NB4 (cell line): ENCODE data around the gene LIPG.

Experiments
- DNase-seq: peaks from one replicate; pipeline ENCODE4 v3.0.0; 2010; ENCODE audit warnings: low read depth
- H3K4me3 ChIP-seq: one replicate; pipeline ENCODE4 v1.5.1; 2011; ENCODE audit warnings: mild to moderate bottlenecking, low read depth, low read length, moderate library complexity
- MYC ChIP-seq: IDR thresholded peaks from 2 replicates; pipeline ENCODE4 v1.6.1; 2011; ENCODE audit warnings: low read depth, low read length
- POLR2A ChIP-seq: IDR thresholded peaks from 2 replicates; pipeline ENCODE4 v1.6.1; 2011; ENCODE audit warnings: mild to moderate bottlenecking; ENCODE audit not compliant: insufficient read length; ENCODE audit errors: extremely low read depth
- TF ChIP-seq, protein P1 (sequence below): IDR thresholded peaks from 2 replicates; pipeline ENCODE4 v1.6.1; 2011; ENCODE audit warnings: low read depth, low read length
- TF ChIP-seq, protein P2 (sequence below): IDR thresholded peaks from one replicate; pipeline ENCODE4 v1.5.1; 2012; ENCODE audit warnings: low read depth, low read length

Gene LIPG

GRCh38 chr18:49544362-49544761 is 17.5 kb upstream of the LIPG start:
- no peak for TF ChIP-seq MYC
- no peak for TF ChIP-seq POLR2A
- TF ChIP-seq, protein P1, sequence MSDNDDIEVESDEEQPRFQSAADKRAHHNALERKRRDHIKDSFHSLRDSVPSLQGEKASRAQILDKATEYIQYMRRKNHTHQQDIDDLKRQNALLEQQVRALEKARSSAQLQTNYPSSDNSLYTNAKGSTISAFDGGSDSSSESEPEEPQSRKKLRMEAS, result no peak
- TF ChIP-seq, protein P2, sequence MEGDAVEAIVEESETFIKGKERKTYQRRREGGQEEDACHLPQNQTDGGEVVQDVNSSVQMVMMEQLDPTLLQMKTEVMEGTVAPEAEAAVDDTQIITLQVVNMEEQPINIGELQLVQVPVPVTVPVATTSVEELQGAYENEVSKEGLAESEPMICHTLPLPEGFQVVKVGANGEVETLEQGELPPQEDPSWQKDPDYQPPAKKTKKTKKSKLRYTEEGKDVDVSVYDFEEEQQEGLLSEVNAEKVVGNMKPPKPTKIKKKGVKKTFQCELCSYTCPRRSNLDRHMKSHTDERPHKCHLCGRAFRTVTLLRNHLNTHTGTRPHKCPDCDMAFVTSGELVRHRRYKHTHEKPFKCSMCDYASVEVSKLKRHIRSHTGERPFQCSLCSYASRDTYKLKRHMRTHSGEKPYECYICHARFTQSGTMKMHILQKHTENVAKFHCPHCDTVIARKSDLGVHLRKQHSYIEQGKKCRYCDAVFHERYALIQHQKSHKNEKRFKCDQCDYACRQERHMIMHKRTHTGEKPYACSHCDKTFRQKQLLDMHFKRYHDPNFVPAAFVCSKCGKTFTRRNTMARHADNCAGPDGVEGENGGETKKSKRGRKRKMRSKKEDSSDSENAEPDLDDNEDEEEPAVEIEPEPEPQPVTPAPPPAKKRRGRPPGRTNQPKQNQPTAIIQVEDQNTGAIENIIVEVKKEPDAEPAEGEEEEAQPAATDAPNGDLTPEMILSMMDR, result no peak
- no peak overlapping the region for H3K4me3 ChIP-seq
- DNase-seq, result no peak

DNA sequence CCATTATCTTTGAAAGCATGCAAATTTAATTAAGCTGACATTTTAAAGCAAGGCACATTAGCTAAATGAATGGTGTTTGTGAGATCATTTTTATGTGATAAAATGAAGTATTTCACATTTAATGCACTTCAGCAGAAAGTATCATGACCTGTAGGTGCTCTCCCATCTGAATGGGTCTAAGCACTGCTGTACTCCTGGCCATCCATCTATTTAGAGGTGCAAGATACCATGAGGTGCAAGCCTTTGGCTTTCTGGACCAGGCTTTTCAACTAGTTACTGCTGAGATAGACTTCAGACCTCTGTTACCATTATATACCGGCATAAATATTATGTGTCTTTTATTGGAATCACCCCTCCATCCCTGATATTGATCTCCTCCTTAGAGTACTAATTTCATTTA is 15.6 kb upstream of the LIPG start:
- TF ChIP-seq MYC (no peak), POLR2A (no peak)
- TF ChIP-seq, protein P1, result no peak
- TF ChIP-seq, protein P2, result no peak
- H3K4me3 ChIP-seq, result no peak overlapping the region
- DNase-seq, result no peak

DNA sequence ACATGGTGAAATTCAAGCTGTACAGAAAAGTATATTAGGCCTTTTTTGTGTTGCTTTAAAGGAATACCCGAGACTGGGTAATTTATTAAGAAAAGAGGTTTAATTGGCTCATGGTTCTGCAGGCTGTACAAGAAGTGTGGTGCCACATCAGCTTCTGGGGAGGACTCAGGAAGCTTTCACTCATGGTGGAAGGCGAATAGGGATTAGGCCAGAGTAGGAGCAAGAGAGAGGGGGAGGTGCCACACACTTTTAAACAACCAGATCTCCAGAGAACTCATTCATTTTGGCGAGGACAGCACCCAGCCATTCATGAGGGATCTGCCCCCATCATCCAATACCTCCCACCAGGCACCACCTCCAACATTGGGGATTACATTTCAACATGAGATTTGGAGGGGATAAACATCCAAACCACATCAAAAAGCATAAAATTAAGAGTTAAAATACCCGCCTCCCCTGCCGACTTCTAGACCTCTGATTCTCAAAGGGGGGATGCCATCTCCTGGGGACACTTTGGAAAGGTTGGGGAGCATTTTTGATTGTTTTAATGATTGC is 15.1 kb upstream of the LIPG start:
- no peak overlapping the region for H3K4me3 ChIP-seq
- no peak for TF ChIP-seq POLR2A
- TF ChIP-seq, protein P2, result no peak
- no peak for TF ChIP-seq MYC
- TF ChIP-seq, protein P1, result no peak
- DNase-seq, result peak; percentile 25

GRCh38 chr18:49547701-49548100 is 14.2 kb upstream of the LIPG start:
- peak; percentile 59 for DNase-seq
- TF ChIP-seq, protein P1, result no peak
- TF ChIP-seq POLR2A (no peak), MYC (no peak)
- TF ChIP-seq, protein P2, result no peak
- H3K4me3 ChIP-seq, result no peak overlapping the region

DNA sequence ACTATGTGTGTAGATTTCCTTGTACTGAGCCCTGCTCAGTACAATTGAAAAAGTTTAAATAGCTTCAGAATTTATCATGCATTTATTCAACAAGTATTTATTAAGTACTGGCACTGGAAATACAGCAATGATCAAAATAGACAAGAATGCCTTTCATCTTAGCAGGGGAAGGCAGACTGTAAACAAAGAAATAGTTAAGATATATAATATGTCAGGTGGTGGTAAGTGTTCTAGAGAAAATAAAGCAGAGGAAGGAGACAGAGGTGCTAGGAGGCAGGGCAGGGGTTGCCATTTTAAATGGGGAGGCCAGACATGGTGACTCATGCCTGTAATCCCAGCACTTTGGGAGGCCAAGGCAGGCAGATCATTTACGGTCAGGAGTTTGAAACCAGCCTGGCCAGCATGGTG is 13.6 kb upstream of the LIPG start:
- DNase-seq, result peak; percentile 29
- TF ChIP-seq MYC (no peak), POLR2A (no peak)
- TF ChIP-seq, protein P2, result no peak
- TF ChIP-seq, protein P1, result no peak
- H3K4me3 ChIP-seq, result no peak overlapping the region
